Fibroblast of lung (primary cell): ENCODE results near the gene RAB20.

ENCODE experiments used
- CTCF ChIP-seq, 2 donors: IDR thresholded peaks in 1 of 2; conservative IDR thresholded peaks in 1 of 2; 1 replicate in 1 of 2; 2 replicates in 1 of 2; pipeline ENCODE4 v1.5.1; 2011 to 2012; ENCODE audit warnings: low read length in 2 of 2, control low read depth in 1 of 2, inconsistent platforms in 1 of 2, low read depth in 1 of 2, mild to moderate bottlenecking in 1 of 2
- EZH2 ChIP-seq: IDR thresholded peaks from 2 replicates; pipeline ENCODE4 v1.5.1; 2012; ENCODE audit warnings: low read length, control low read depth, mild to moderate bottlenecking; ENCODE audit errors: missing control alignments

GRCh38 chr13:110554227-110554836 lies 7.2 kb downstream of the RAB20 start:
- TF ChIP-seq CTCF (conservative IDR thresholded peaks at IDR 0.05 in 1 of 2, IDR thresholded peaks at IDR 0.05 in 1 of 2; ENCODE audit: low read depth in 1 of 2, low read length in 2 of 2) (no peak), EZH2 (no peak)
